CD4-positive, alpha-beta T cell treated with Interferon gamma for 1 hour (primary cell): ENCODE data around the gene HACL1.
"Not testable (repeated sequence)": the region's sequence is repeated elsewhere in the genome, so short reads cannot be mapped to it uniquely, and the experiment has no call there.

Experiments
- DNase-seq: peaks from one replicate; pipeline ENCODE4 v3.0.0-alpha.2; 2020

The HACL1 gene

GRCh38 chr3:15578289-15578867 lies 23.0 kb downstream of the HACL1 start:
- DNase-seq, result no peak

DNA sequence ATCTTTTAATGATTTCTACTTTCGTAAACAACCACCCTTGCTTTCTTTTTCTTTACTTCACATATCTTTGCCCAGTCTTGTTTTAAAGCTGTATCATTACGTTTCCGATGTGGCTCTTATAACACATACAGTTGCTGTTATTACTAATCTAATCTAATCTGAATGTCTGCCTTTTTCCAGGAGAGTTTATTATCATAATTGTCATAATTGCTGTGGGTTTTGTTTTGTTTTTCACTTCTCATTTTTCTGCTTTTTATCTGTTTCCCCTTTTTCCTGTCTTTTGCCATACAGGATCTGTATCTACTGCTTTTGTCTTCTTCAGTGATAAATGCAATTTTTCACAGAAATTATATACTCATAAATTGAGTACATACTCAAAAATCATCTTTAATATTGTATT lies 24.9 kb downstream of the HACL1 start:
- no peak for DNase-seq

DNA sequence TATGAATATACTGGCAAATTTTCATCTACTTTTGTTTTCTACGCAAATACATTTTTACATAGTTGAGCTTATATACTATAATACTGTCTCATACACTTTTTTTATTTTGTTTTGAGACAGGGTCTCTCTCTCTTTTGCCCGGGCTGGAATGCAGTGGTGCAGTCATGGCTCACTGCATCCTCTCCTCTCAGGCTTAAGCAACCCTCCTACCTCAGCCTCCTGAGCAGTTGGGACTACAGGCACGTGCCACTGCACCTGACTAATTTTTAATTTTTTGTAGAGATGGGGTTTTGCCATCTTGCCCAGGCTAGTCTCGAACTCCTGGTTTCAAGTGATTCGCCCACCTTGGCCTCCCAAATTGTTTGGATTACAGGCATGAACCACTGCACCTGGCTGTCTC lies 25.9 kb downstream of the HACL1 start:
- no peak for DNase-seq

DNA sequence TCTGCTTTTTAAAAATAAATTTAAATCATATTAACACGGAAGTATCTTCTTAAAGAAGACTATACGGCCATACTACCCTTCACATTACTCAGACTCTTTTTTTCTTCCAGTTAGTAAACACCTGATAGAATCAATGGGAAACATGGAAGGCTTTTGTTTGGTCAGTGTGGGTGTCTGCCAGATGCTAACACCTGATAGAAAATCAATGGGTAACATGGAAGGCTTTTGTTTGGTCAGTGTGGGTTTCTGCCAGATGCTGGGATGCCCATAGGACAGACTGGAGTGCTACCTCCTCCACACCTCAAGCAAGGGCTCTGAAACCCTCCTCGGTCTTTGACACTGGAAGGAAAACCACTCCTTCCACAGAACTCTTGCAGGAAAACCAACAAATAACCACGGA lies 29.2 kb downstream of the HACL1 start:
- DNase-seq, result no peak

DNA sequence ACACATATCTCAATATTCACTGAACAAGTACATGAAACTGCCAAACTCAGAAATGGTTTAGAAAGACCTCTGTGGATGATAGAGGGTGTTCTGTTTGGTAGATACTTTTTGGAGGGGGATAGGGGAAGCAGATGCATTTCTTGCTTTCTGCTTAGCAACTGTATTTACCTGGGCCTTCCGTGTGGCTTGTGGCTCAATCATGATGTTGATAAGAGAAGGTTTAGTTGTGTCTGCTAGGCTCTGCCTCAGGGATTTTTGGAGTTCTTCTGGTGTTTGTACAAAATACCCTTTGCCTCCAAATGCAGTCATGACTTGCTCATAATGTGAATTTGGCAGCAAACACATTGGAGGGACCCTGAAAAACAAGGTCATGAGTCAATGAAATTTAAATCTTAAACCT lies 38.2 kb downstream of the HACL1 start:
- DNase-seq, result no peak

DNA sequence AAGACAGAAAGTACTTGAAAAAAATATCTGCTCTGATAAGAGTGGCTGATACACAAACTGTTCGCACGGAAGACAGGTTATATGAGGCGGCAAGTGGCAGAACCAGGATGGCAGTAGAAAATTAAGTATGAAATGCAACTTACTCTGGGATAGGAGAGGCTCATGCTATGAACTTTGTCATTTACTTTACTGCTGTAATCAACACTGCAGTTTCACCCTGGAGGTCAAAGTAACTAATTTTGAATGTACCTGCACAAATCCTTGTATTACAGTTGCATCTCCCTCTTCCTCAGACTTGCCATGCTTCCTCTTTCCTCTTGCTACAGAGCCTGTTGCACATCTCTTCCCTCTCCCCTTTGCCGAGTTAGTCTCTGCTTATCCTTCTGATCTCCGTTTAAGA lies 38.8 kb downstream of the HACL1 start:
- DNase-seq, result no peak

DNA sequence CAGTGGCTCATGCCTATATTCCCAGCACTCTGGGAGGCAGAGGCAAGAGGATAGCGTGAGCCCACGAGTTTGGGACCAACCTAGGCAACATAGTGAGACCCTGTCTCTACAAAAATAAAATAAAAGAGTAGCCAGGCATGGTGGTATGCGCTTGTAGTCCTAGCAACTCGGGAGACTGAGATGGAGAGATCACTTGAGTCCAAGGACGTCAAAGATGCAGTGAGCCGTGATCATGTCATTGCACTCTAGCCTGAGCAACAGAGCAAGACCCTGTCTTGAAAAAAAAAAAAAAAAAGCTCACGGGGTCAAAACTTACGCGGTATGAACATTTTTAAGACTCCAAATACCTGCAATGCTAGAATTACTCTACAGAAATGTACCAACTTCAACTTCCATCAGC lies 42.8 kb downstream of the HACL1 start:
- no peak for DNase-seq

GRCh38 chr3:15557511-15557946 lies 43.8 kb downstream of the HACL1 start:
- DNase-seq, result peak; percentile 74

DNA sequence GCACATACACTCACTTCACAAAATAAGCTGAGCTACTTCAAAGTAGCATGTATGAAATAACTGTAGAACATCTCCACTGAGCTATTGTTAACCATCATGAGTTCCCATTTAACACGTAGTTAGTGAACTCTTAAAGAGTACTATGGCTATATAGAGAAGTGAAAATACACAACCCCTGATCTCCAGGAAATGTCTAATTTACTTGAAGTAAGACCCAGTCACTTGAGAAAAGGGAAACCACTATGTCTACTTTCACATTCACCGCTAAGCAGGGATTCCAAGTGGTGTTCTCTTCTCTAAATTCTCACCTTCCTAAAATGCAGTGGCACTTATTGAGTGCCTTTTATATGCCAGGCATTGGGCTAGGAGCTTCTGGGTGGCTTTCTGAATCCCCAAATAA lies 44.9 kb downstream of the HACL1 start:
- DNase-seq, result peak; percentile 9

DNA sequence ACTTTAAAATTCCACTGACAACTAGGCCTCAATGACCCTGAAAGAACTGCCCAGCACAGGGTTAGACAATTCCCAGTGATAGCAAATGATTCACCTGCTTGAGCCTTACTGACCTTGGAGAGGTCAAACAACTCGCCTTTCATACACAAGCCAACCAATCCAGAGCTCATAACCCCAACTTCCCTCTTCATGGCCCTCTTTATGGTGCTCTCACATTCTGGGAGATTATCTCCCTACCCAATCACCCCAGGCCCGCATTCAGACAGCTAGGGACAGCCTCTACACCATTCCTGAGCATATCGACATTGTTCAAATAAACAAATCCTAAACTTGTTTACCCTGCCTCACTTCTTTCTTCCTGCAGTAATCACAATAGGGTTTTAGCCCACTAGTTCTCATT lies 47.6 kb downstream of the HACL1 start:
- DNase-seq, result no peak

GRCh38 chr3:15551902-15552301 lies 49.5 kb downstream of the HACL1 start:
- no peak for DNase-seq

GRCh38 chr3:15549846-15550245 lies 51.5 kb downstream of the HACL1 start:
- DNase-seq, result no peak

- DNase-seq, result no peak
These were observed 58.8 kb downstream of the HACL1 start for GRCh38 chr3:15542614-15543013.

GRCh38 chr3:15541371-15541770 lies 60.0 kb downstream of the HACL1 start:
- DNase-seq, result no peak

DNA sequence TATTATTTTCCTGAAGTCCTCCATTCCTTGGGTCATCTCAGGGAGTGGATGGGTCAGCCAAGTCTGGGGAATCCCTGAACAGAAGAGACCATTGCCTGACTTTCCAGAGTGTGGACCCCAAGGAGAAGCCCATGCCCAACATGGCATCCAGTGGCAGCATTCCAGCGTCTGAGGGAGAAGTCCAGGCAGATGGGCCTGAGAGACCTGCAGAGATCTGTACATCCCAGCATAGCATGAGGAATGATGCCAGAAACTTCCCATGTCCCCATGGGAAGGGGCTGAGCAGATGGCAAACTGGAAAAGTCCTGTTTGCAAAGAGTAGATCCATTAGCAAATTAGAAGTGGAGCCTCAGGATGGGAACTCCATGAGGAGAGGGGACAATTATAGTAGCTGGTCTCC lies 62.3 kb downstream of the HACL1 start:
- no peak for DNase-seq

DNA sequence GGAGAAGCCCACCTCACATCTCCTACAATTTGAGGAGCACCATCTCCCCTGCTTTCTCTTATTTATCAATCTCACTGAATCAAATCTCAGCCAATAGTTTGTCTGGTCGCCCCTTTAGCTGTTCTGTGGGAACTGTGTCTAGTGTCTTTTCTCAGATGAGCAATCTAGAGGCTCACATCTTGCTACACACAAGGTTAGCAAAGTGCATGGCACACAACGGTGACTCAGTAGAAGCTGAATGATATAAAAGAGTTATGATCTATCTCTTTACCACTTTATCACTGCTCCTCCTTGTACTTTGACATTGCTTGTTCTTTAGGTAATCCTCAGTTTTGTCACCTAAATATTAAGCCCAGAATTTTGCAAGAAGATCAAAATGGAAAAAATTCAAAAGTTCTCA lies 63.0 kb downstream of the HACL1 start:
- DNase-seq, result no peak

DNA sequence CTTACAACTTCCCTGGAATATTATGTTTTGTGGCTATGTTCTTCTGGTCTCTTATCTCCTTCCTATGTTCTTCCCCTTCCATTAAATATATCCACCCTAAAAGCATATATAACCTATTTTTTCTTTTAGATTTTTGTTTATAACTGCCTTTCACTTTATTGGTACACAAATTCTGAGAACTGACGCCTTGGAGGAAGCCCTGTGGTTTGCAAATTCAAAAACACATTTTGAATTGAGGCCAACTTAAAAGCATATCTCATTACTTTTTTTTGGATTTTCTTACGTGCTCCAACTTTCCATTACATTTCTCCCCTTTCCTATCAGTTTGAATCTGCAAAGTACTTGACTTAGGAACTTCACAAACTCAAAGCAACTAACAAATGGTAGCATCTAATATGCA lies 64.5 kb downstream of the HACL1 start:
- DNase-seq, result no peak

GRCh38 chr3:15535732-15536131 lies 65.6 kb downstream of the HACL1 start:
- DNase-seq, result no peak

DNA sequence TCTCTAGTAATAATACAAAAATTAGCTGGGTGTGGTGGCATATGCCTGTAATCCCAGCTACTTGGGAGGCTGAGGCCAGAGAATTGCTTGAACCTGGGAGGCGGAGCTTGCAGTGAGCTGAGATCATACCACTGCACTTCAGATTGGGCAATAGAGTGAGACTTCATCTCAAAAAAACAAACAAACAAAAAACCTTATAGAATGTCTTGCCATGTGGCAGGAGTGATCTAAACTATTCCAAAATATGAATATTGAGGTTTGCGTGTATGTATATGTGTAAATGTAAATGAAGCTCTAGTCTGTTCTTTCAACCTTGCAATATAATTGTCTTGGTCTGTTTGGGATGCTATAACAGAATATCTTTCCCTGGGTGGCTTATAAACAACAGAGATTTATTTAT lies 68.8 kb downstream of the HACL1 start:
- not testable (repeated sequence) for DNase-seq

- DNase-seq, result no peak
These were observed 70.0 kb downstream of the HACL1 start for GRCh38 chr3:15531346-15531745.

GRCh38 chr3:15528854-15529537 lies 72.4 kb downstream of the HACL1 start:
- no peak for DNase-seq

DNA sequence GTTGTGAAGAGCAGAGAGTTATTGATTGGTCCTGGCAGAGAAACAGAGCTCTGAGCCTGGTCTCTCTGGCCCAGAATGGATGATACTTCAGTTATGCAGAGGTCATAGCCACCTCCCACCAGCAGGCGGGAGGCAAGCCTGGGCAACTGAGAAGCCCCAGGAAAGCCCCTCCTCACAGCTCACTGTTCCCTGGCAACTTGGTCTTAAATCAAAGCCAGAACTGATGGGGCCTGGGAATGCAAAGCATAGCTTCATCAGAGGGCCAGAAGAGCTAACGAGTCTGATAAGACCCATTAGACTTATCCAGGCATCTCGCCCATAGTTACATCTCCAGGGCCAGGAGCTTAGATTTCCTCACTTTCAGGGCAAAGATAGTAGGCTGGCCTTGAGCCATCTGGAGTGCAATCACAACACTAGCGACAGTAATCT lies 74.3 kb downstream of the HACL1 start:
- no peak for DNase-seq

- no peak for DNase-seq
These were observed 75.6 kb downstream of the HACL1 start for GRCh38 chr3:15525790-15526189.

GRCh38 chr3:15523660-15524417 lies 77.5 kb downstream of the HACL1 start:
- no peak for DNase-seq
